Measurements from ENCODE around the gene TCF7L2.

- TF ChIP-seq CTCF (IDR thresholded peaks at IDR 0.05; ENCODE audit: poor library complexity, severe bottlenecking) (no peak), REST (IDR thresholded peaks at IDR 0.05; ENCODE audit: borderline replicate concordance) (no peak), RAD21 (conservative IDR thresholded peaks at IDR 0.05) (no peak)
Observed at GRCh38 chr10:112967200-112967599, 17.2 kb downstream of the TCF7L2 start.
